Femur (tissue), 1 donor: ENCODE results near the gene PXN.
"Not testable (repeated sequence)": the region's sequence is repeated elsewhere in the genome, so short reads cannot be mapped to it uniquely, and the experiment has no call there.

ENCODE experiments used
- DNase-seq: peaks from one replicate; pipeline ENCODE4 v3.0.0-alpha.2; 2017

The PXN gene

DNA sequence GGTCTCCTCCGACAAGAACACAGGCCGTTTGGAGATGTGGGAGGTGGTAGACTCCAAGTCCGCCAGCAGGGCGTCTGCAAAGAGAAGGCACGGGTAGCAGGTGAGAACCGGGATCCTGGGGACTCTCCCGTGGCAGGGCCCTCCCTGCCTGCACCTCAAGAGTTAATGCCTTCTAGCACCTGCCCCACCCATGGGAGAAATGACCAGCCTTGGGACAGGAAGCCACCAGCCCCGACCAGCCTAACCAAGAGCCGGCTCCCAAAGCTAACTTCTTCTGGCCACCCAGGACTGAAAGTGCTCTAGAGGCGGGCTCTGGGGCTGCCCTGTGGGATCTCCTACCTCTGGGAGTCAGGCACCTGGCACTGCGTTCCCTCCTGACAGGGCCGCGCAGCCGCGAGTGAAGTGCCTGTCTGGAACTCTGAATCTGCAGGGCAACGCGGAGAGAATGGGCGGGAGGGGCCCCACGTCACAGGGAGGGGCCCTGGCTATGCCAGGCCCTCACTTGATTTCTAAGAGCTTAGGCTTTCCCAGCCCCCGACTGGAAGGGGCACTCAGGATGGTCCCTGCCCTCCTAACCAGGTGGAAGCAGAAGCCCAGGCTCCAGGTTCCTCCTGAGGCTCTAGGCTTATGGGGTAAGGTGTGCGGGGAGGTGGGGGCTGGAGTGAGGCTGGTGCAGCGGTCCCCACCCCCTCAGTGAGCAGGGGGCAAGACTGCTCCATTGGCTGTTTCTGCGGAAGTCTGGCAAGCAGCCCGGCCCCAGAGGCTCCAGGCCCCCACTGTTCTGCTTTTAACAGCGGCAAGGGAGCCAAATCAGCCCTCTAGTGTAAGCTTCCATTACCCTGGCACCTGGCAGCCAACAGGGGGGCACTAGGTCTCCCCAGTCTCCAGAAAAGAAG is 41.0 kb downstream of the PXN start:
- no peak for DNase-seq

DNA sequence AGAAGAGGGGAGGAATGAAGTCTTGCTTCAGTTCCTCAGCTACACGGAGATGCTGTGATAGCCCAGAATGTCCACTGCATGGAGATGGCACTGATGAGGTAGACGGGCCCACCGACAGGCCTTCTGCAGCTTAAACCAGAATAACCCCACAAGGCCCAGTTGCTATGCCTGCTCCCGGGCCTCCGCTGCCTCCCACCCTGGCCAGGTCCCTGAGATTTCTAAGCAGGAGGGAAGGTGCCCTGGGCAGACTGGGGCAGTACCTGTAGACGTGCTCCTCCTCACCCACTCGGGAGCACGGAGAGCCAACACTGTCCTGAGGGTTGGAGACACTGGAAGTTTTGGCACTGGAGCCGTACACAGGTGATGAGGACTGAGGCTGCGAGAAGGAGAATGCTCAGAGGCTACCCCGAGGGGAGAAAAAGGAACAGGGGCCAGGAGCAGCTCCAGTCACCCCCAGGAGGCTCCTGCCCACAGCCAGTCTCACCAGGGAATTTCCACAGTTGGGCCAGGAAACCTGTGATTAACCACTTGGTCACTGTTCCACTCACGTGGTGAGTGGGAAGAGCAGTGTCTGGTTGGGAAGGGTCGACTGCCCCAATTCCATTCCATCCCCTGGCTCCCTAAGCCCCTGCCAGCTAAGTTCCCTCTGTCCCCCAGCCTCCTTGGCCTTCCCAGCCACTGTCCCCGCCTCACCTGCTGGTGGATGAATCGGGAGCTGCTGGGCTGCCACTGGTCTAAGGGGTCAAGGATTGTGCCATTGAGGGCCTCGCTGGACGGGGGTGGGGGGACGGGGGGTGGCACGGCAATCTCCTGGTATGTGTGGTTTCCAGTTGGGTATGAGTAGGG is 41.8 kb downstream of the PXN start:
- DNase-seq = no peak

DNA sequence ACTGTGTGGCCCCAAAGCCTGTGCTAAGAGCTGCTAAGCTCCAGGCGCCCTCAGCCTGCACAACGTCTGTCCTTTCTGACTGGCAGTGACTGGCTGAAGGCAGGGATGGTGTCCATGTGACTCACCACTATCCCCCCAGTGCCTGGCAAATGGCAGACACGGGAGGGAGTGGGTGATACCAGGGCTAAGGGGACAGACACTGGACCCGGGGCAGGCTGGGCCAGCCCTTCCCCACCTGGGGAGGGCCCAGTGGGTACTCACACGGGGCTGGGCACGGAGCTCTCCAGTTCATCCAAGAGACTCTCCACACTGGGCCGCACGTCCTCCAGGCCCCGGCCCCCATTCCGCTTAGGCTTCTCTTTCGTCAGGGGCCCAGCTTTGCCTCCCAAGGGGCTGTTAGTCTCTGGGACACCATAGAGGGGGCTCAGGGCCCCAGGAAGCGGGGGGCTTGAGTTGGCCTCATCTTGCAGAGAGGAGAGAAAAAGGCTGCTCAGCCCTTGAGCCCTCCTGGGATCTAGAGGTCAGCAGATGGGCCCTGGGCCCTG is 43.2 kb downstream of the PXN start:
- DNase-seq = no peak

DNA sequence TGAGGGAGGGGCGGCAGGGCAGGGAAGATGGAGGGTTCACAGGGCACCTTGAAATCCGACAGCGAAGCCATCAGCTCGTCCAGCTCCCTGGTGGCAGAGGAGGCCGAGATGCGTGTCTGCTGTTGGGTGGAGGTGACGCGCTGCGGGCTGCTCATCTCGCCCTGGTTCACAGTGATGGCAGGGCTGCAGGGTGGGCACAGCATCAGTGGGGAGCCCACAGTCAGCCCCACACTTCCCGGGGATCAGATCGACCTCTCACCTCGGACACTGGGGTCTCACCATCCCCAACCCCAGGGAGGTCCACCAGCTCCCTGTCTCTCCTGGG is 44.0 kb downstream of the PXN start:
- DNase-seq = no peak

DNA sequence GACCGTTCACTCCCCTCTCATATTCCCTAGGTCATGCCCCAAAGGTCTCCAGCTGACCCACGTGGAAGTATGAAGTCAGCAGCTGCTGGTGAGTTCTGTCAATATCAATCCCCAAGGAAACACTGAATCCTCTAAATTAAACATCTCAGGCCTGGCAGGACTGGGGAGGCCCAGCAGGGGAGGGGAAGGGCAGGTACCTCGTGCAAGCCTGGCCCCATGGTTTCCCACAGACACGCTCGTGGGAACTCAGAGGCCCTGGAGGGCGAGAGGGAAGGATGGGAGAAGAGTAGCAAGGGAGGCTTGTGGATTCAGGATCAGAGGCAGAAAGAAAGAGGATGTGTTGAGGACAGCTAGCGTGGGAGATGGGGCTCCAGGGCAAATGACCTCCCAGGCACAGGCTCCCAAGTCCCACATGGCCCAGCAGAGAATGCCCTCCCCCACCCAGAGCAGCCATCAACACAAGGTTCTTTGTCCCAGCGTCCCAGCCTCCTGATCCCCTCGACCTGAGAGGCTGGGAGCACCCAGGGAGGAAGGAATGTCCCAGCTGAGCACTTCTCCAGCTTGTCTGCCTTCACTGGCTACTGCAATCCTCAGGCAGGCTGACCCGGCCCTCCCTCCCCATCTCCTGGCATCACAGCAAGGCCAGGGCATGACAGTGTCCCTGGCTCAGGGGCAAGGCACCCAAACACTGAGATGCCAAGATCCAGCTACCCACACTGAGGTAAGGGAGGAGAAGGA is 44.5 kb downstream of the PXN start:
- DNase-seq = no peak

DNA sequence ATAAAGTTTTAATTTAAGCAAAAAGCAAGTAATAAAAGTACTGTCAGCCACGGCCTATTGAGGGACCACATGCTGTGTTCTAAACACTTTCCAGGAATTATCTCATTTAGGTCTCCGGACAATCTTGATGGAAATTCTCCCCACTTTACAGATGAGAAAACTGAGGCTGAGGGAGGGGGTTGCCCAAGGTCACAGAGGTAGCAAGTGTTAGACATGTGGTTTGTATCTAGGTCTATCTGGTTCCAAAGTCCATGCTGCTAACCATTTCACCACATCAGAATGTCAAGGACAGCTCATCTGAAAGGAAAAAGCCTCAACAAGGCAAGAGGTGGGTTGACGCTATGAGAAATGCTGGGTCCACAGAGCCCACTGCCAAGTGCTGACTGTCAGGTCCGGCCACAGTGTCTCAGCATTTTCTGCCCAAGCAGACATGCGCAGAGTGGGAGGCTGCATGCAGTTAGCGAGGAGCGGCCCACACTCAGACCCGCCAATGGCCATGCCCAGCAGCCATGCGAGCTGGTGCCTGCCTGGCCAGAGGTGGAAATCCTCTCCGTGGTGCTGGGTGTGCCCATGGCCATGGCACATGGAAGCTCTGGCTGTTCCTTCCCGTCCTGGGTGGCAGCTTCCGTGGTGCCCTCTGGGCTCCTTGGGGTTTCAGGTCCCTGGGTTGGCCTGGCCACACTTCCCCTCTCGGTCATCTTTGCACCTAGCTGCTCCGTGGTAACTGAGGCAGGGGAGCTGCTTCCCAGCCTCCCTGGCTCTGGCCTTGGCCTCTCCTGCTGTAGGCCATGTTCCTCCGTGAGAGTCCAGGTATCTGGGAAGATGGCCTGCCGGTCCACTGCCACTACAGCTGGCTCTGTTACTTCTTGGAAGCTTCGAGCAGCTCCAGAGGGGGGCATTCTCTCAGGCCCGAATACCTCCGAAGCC is 46.6 kb downstream of the PXN start:
- DNase-seq = no peak

DNA sequence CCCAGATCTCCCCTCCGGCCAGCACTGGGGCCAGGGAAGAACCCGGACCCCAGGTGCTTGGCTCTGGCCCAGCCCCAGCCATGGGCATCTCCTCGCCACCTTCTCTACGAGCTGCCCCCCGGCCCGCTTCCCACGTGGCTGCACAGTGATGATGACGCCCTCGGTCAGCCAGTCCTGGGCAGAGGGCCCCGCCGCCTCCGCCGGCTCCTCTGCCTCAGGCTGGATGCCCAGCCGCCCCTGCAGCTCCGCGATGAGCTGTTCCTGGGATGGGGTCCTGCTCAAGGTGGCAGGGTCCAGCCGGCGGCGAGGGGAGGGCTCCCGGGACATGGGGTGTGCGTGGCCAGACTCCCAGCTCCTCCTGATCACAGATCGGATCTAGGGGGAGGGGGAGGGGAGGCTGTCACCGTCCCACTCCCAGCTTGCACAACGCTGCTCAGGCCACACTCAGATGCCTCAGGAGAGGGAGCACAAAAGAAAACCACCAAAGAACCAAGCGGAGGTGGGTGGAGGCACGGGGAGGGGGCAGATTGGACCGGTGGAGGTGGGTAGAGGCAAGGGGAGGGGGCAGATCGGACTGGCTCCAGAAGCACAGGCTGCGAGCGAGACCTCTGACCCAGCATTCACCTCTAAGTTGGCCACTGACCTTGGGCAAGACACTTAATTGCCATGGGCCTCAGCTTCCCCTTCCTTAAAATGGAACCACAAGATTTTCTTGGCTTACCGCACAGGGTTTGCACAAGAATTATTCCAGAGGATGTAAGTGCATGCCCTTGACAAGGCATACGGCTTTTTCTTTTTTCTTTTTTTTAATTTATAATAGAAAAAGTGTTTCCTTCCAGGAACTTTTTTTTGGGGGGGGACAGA is 48.6 kb downstream of the PXN start:
- DNase-seq = no peak

DNA sequence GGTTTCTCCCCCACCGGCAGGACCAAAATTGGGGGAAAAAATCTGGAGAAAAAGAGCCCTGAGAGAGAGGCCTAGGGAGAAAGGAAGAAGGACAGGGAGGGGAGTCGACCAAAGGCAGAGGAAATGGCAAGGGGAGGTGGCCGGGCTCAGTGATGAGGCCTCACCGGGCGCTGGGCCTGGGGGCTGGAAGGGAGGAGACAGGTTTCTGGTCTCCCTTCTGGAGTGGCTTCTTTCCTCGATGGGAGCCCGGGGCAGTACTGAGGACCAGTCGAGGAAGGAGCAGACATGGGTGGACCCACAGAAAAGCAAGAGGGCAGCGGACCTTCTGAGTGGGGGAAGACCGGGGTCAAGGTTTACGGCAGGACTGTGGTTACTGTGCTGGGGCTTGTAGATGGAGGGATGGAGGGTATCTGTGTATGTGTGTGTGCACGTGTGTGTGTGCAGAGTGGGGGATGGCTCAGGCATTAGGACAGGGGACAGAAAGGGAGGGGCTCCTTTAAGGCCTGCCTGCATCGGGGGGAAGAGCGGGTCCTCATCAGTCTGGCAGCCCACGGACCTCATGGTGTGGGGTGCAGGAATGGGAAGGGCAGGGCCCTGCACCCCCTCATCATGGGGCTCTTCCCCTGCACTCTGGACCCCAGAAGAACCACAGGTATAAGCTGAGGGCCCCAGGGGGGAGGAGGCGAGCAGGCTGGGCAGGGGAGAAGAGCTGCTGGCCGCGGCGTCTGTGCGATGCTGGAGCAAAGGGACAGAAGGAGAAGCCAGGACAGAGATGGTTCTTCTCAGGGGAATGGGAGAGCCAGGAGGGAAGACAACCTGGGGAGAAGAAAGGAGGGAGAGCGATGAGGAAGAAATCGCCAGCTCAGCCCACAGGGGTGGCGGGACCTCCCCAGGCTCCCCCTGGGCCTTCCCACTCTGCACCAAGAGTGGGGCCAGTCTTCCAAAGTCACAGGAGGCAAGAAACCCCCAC is 49.5 kb downstream of the PXN start:
- DNase-seq = no peak

DNA sequence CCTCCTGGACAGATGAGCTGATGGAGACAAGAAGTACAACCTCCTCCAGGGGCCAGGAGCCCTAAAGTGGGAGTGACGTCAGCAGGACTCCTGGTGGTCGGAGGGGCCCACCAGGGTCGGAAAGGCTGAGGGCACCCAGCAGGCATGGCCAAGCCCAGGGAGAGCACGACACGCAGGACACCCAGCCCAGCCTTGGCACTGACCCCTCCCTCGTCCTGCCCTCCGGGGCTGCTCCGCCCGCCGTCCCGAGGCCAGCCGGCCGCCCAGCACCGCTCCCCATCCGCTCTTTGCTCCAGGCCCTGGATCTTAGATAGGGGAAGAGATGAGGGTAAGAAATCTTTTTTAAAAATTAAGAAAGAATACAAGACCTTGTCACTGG is 50.2 kb downstream of the PXN start:
- DNase-seq = no peak

DNA sequence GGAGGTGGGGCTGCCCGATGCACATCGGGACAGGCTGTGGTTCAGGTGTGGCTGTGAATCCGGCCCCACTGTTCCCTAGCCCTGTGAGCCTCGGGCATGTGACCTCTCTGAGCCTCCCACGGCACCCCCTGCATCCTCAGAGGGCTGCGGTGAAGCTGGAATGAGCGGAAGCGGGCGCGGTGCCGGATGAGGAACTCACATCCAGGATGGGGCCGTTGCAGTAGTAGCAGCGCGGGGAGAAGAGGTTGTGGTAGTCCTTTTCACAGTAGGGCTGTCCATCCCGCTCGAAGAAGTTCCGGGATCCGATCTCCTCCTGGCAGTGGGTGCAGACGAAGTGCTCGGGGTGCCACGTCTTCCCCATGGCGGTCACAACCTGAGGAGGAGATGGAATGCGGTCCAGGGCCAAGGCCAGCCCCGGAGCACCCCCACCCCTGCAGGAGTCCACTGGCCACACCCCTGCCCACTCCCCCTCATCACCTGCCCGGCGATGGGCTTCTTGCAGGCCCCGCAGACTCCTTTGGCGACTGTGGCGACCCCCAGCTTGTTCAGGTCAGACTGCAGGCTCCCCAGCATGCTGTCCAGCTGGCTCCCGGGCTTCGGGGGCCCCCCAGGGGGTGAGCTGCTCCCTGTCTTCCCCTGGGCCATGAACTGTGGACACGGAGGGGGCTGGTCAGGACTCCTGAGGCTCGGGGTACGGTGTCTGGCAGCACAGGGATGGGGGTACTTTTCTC is 50.7 kb downstream of the PXN start:
- no peak for DNase-seq

DNA sequence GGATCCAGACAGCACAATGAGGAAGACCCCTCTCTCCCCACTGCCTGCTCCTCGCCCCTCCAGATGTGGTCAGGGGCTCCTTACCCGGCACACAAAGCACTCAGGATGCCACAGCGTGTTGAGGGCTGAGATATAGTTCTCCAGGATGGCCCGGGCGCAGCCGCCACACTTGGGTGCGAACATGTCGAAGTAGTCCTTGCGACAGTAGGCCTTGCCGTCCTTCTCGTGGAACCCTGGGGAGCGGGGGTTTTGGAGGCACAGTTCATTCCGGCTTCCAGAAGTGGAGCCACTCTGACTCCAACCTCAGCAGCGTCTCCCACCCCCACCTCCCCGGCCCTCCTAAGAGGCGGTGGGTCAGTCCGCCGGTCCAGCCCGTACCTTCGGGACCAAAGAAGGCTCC is 51.8 kb downstream of the PXN start:
- no peak for DNase-seq

DNA sequence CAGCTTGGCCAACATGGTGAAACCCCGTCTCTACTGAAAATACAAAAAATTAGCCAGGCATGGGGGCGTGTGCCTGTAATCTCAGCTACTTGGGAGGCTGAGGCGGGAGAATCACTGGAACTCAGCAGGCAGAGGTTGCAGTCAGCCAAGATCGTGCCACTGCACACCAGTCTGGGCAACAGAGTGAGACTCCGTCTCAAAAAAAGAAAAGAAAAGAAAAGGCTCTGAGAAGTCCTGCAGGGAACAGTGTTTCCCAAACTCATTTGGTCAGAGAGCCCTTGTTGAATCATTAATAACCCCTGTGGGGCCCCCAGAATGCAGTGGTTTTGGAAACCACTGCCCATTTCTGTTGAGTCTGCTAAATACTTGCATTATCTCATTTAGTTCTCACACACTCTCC is 52.3 kb downstream of the PXN start:
- DNase-seq = not testable (repeated sequence)

DNA sequence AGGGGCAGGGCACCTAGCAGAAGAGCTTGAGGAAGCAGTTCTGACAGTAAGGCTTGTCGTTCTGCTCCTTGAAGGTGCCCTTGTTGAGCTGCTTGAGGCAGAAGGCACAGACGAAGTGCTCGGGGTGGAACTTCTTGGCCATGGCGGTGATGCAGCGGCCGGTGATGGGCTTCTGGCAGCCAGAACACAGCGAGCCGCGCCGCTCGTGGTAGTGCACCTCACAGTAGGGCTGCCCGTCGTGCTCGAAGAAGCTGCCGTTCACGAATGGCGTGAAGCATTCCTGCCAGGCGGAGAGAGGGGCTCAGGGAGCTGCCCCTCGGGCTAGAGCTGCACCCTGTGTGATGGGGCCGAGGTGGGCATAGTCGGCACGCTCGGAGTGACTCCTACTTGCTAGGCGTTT is 53.2 kb downstream of the PXN start:
- DNase-seq = no peak

DNA sequence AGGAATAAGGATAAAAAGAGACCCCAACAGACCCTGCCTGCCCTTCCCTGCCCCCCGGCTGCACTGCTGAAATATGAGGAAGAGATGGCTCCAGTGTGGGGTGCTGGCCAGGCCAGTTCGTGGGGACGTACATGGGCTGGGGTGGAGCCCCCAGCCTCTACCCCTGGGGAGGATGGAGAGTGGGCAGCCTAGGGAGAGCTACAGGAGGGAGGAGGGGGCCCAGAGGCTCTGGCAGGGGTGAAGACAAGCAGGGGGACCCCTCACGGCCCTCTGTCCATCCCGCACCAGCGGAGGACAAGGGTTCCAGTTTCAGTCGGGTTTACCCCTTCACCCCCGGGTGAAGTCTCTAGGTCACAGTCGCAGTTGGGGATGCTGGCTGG is 53.6 kb downstream of the PXN start:
- DNase-seq = no peak

DNA sequence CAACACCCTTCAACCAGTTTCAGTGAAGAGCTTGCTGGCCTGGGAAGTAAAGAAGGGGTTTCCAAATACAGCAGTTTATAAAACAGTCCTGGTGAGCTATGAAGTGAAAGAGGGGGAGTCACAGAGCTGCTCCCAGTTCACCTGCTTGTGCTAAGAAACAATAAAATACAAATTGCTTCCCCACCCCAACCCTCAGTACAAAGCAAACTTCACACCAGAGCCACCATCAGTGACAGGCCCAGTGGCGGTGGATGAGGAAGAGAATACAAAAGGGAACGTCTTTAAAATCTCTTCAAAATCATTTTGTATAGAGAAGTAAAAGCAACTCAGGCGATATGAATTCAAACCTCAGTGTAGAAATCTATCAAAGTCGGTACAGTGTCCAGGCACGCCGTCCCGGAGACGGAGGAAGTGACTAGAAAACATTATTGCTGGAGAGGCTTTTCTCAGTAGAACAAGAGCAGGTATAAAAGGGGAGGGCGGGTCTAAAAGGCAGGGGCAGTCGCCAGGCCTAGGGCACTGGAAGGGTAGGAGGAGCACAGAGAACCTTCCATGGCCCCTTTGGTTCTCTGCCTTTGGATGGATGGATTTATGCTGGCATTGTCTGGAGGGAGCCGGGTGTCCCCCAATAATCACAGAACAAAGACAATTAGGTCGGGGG is 54.2 kb downstream of the PXN start:
- no peak for DNase-seq

DNA sequence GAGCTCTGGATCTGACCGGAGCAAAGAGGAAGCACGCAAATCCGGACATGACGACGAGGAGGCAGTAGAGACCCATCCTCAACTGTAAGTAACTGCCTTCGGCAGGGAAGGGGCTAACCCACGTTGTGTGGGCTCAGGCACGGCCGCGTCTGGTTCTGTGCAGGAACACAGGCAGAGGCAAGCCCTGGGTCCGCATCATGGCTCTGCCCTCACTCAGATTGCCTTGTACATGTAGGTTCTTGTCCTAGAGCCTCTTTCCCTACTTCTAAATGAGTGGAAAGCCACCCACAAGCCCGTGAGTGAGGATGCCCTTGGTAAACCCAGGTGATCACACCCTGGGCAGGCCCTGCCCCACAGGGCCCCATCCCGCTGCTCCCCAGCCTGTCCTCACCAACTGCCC is 55.7 kb downstream of the PXN start:
- no peak for DNase-seq

DNA sequence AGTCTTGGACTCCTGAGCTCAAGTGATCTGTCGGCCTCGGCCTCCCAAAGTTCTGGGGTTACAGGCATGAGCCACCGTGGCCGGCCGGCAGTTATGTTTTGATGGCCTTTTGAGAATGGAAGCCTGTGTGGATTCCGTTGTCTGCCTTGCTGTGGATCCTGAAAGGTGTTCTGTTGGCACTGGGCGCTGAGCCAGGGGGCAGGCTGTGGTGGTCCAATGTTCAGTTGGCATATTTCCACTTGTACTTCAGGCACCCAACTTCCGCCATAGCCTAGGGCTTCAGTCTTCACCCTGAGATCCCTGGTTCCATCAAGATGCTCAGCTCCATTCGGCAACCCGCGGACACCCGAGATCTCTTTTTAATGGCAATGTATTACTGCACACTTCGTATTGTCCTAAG is 58.3 kb downstream of the PXN start:
- no peak for DNase-seq

DNA sequence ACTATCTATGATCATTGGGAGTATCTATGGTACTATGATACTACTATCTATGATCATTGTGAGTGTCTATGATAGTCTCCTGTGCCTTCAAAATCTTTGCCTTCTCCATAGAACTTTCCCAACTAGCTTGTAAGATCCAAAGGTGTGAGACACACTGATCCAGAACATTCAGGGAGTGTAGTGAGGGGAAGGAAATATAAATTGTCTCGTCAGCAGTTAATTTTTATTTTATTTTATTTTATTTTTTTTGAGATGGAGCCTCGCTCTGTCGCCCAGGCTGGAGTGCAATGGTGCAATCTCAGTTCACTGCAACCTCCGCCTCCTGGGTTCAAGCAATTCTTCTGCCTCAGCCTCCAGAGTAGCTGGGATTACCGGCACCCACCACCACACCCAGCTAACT is 58.7 kb downstream of the PXN start:
- DNase-seq = not testable (repeated sequence)

DNA sequence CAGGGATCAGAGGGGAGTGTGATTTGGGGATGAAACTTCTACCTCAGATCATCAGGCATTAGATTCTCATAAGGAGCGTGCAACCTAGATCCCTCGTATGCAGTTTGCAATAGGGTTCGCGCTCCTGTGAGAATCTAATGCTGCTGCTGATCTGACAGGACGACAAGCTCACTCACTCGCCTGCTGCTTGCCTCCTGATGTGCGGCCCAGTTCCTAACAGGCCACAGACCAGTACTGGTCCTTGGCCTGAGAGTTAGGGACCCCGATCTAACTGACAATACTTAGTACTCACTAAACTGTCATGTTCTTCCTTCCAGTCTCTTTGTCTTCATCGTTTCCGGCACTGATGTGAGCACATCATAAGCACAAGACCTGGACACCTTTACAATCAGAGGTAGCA is 59.3 kb downstream of the PXN start:
- DNase-seq = no peak
